HepG2 (cell line): ENCODE results near the gene ART5. TPM values are rescaled to one million over a fixed set of nuclear protein-coding genes. Genes with fewer than 3 reads are reported as not detected.
"Not testable (repeated sequence)": the region's sequence is repeated elsewhere in the genome, so short reads cannot be mapped to it uniquely, and the experiment has no call there.

Experiments
- ATAC-seq: fragments of 200-7000 bp; cut with Tn5 transposase; 3 replicates; pipeline ENCODE4 v1.9.1; 2020; ENCODE audit warnings: mild to moderate bottlenecking, moderate library complexity
- BruUV-seq: library from RNA; stranded (reverse); fragments of 400-500 nt; replicated peaks from 2 replicates; lab custom pipeline; 2021; lab: Mats Ljungman, UMichigan
- CTCF ChIA-PET: fragments of 300-600 bp; formaldehyde crosslinking; extraction: SDS; loops from one replicate; lab custom pipeline; 2021; ENCODE audit warnings: low total read pairs, inconsistent platforms, low intra/inter-chr PET ratio; lab: Yijun Ruan, JAX
- POLR2A ChIA-PET: fragments of 350-600 bp; sonication (Branson Sonifier 250); formaldehyde crosslinking; loops from one replicate; lab custom pipeline; 2020; ENCODE audit warnings: antibody characterized with exemption, inconsistent platforms; lab: Yijun Ruan, JAX
- DNase-seq: peaks from one replicate; pipeline ENCODE4 v3.0.0-alpha.2; 2015; ENCODE audit warnings: low spot score
- FAIRE-seq: peaks from 3 replicates; lab custom pipeline; 2011; peaks lifted over from hg19 to GRCh38; lab: Jason Lieb, UNC
- H2AFZ ChIP-seq: one replicate; pipeline ENCODE4 v1.6.1; 2011; ENCODE audit warnings: low read length, inconsistent platforms
- H3K27ac ChIP-seq: fragments of 300-600 bp; 3 replicates; pipeline ENCODE4 v1.8.0; 2011; ENCODE audit warnings: mixed run types, mild to moderate bottlenecking, mixed read lengths, low read length, inconsistent platforms; ENCODE audit not compliant: insufficient read depth; ENCODE audit errors: extremely low read length
- H3K27me3 ChIP-seq, 2 experiments: fragments of 200-600 bp in 1 of 2; 2 replicates in 1 of 2; 3 replicates in 1 of 2; pipeline versions ENCODE4 v1.6.0 to v1.8.0; 2011; ENCODE audit warnings: low read length in 2 of 2, mild to moderate bottlenecking in 2 of 2, moderate library complexity in 2 of 2, inconsistent platforms in 1 of 2; ENCODE audit not compliant: insufficient read depth in 2 of 2, control insufficient read depth in 1 of 2
- H3K36me3 ChIP-seq, 2 experiments: fragments of 200-600 bp in 1 of 2; replicated peaks in 1 of 2; 2 replicates in 1 of 2; 3 replicates in 1 of 2; pipeline versions ENCODE4 v1.5.1 to v1.8.0; 2011; ENCODE audit warnings: low read length in 2 of 2, inconsistent platforms in 1 of 2; ENCODE audit not compliant: insufficient read depth in 2 of 2, control insufficient read depth in 1 of 2
- H3K4me1 ChIP-seq: 2 replicates; pipeline ENCODE4 v1.5.1; 2012; ENCODE audit warnings: low read length, inconsistent platforms; ENCODE audit not compliant: insufficient read depth
- H3K4me2 ChIP-seq: 2 replicates; pipeline ENCODE4 v1.6.0; 2011; ENCODE audit warnings: low read depth, low read length, inconsistent platforms
- H3K4me3 ChIP-seq, 3 experiments: fragments of 200-600 bp in 1 of 3; sonication (generic), shearing (Covaris generic) in 1 of 3; replicated peaks in 1 of 3; 2 replicates each; pipeline ENCODE4 v1.5.1; 2011 to 2016; ENCODE audit warnings: low read length in 3 of 3, inconsistent platforms in 2 of 3, low read depth in 2 of 3, mild to moderate bottlenecking in 2 of 3, control low read depth in 1 of 3, mixed read lengths in 1 of 3; ENCODE audit not compliant: insufficient read depth in 1 of 3
- H3K79me2 ChIP-seq: one replicate; pipeline ENCODE4 v1.6.1; 2011; ENCODE audit warnings: low read length, inconsistent platforms; ENCODE audit not compliant: insufficient read depth
- H3K9ac ChIP-seq: 2 replicates; pipeline ENCODE4 v1.6.0; 2011; ENCODE audit warnings: mild to moderate bottlenecking, low read depth, low read length, inconsistent platforms; ENCODE audit not compliant: insufficient read depth
- H3K9me3 ChIP-seq: 2 replicates; pipeline ENCODE4 v1.5.1; 2012; ENCODE audit warnings: mild to moderate bottlenecking, low read length
- H4K20me1 ChIP-seq: 2 replicates; pipeline ENCODE4 v1.6.0; 2011; ENCODE audit warnings: inconsistent platforms, mild to moderate bottlenecking, low read length, moderate library complexity; ENCODE audit not compliant: insufficient read depth
- WGBS: methylation state at CpG from one replicate; pipeline ENCODE4 v1.1.6; 2017; ENCODE audit warnings: low lambda C conversion rate; 5-methylcytosine and 5-hydroxymethylcytosine counted together
- in situ Hi-C: cut with HindIII; loops from 2 replicates; pipeline ENCODE4 v1.10.0; 2017; ENCODE audit warnings: low pct_unique_long_range_greater_than_20kb; ENCODE audit not compliant: extremely low pct_ligation_motif_present
- intact Hi-C: fragments of 100-400 bp; cut with micrococcal nuclease; formaldehyde crosslinking; loops from one replicate; pipeline ENCODE4 v1.10.0; 2022; ENCODE audit not compliant: unreplicated experiment
- polyA plus RNA-seq, 8 experiments: library from polyadenylated mRNA; depleted of rRNA in 3 of 8; stranded (reverse) in 7 of 8; unstranded in 1 of 8; fragments of >200 nt; fragmentation: Illumina TruSeq in 4 of 8; extraction: Trizol in 4 of 8; gene quantifications; 2 replicates each; pipeline versions ENCODE4 v1.2.1 to v1.2.3, GENCODE V29; 2011 to 2016; ENCODE audit warnings: low read depth in 4 of 8, missing spikeins in 1 of 8, mixed read lengths in 1 of 8; ENCODE audit not compliant: insufficient read depth in 1 of 8
- total RNA-seq, 5 experiments: library from RNA; depleted of rRNA; stranded (reverse); fragments of >200 nt; fragmentation: Illumina TruSeq; extraction: Trizol; gene quantifications; 2 replicates each; pipeline ENCODE4 v1.2.3, GENCODE V29; 2016; ENCODE audit warnings: low read depth in 1 of 5

The ART5 gene
- total and polyA plus RNA-seq, 2 of the 13 experiments (the other 11 are each of a cell fraction or from before 2014, with no cell fraction given) = 0.55 to 0.93 TPM

DNA sequence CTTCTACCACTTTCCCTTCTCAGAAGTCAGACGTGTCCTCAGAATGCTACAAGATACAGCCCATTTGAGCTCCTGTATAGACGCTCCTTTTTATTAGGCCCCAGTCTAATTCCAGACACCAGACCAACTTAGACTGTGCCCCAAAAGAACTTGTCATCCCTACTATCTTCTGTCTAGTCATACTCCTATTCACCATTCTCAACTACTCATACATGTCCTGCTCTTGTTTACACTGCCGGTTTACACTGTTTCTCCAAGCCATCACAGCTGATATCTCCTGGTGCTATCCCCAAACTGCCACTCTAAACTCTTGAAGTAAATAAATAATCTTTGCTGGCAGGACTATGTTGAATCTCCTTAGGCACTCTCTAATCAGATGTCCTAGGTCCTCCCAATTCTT is 10.7 kb upstream of the ART5 start:
- H3K79me2 ChIP-seq, H3K4me2 ChIP-seq, ATAC-seq, CTCF ChIA-PET, H3K9ac ChIP-seq, intact Hi-C loops, H3K4me1 ChIP-seq, DNase-seq, BruUV-seq, FAIRE-seq, H3K27ac ChIP-seq, H3K36me3 ChIP-seq, H2AFZ ChIP-seq, POLR2A ChIA-PET, in situ Hi-C loops, H3K9me3 ChIP-seq, H3K4me3 ChIP-seq, H4K20me1 ChIP-seq: not testable (repeated sequence)
- H3K27me3 ChIP-seq = peaks cover 1 to 12% of the 10 kb centered on the region in 2 experiments; a peak in 4 of 5 replicates
- WGBS = 42% methylated on average over 3 of the region's 3 CpGs

DNA sequence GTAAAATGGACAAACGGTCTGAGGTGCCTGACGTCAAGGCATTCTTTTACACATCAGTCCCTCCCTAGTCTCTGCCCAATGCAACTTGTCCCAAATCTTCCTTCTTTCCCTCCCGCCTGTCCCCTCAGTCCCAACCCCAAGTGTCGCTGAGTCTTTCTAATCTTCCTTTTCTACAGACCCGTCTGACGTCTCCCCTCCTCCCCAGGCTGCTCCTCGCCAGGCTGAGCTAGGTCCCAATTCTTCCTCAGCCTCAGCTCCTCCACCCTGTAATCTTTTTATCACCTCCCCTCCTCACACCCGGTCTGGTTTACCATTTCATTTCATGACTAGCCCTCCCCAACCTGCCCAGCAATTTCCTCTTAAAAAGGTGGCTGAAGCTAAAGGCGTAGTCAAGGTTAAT is 7.6 kb upstream of the ART5 start:
- in situ Hi-C loops, BruUV-seq, ATAC-seq, H3K9ac ChIP-seq, POLR2A ChIA-PET, H4K20me1 ChIP-seq, H2AFZ ChIP-seq, H3K79me2 ChIP-seq, CTCF ChIA-PET, intact Hi-C loops, H3K4me3 ChIP-seq, H3K36me3 ChIP-seq, H3K4me1 ChIP-seq, H3K4me2 ChIP-seq, H3K27ac ChIP-seq, H3K9me3 ChIP-seq, DNase-seq, FAIRE-seq: not testable (repeated sequence)
- H3K27me3 ChIP-seq = peaks cover 1 to 21% of the 10 kb centered on the region in 2 experiments; a peak in 4 of 5 replicates
- WGBS = 19% methylated on average over 9 of the region's 9 CpGs

DNA sequence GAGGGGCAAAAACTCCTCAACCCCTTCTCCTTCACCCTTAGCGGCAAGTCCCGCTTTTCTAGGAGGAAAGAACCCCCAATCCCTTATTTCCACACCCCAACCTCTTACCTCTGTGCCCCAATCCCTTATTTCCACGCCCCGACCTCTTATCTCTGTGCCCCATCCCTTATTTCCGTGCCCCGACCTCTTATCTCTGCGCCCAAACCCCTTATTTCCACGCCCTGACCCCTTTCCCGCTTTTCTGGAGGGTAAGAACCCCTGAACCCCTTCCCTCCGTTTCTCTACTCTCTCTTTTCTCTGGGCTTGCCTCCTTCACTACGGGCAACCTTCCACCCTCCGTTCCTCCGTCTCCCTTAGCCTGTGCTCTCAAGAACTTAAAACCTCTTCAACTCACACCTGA is 7.1 kb upstream of the ART5 start:
- FAIRE-seq, POLR2A ChIA-PET, intact Hi-C loops, H3K27ac ChIP-seq, H3K4me1 ChIP-seq, H3K36me3 ChIP-seq, BruUV-seq, H3K4me2 ChIP-seq, H3K9ac ChIP-seq, H3K4me3 ChIP-seq, H3K79me2 ChIP-seq, H3K9me3 ChIP-seq, in situ Hi-C loops, DNase-seq, H4K20me1 ChIP-seq, ATAC-seq, H2AFZ ChIP-seq, CTCF ChIA-PET: not testable (repeated sequence)
- WGBS = 23% methylated on average over 13 of the region's 13 CpGs
- peaks cover 1 to 21% of the 10 kb centered on the region in 2 experiments; a peak in 4 of 5 replicates for H3K27me3 ChIP-seq
